NCI-H2029 (cell line): ENCODE measurements around the gene LILRB3.
"Not testable (repeated sequence)": the region's sequence is repeated elsewhere in the genome, so short reads cannot be mapped to it uniquely, and the experiment has no call there.

Experiments used
- DNase-seq: peaks from one replicate; lab custom pipeline; 2025; lab: John Stamatoyannopoulos, UW

LILRB3 gene

GRCh38 chr19:54242234-54242633 is 19.4 kb upstream of the LILRB3 start:
- DNase-seq = not testable (repeated sequence)

DNA sequence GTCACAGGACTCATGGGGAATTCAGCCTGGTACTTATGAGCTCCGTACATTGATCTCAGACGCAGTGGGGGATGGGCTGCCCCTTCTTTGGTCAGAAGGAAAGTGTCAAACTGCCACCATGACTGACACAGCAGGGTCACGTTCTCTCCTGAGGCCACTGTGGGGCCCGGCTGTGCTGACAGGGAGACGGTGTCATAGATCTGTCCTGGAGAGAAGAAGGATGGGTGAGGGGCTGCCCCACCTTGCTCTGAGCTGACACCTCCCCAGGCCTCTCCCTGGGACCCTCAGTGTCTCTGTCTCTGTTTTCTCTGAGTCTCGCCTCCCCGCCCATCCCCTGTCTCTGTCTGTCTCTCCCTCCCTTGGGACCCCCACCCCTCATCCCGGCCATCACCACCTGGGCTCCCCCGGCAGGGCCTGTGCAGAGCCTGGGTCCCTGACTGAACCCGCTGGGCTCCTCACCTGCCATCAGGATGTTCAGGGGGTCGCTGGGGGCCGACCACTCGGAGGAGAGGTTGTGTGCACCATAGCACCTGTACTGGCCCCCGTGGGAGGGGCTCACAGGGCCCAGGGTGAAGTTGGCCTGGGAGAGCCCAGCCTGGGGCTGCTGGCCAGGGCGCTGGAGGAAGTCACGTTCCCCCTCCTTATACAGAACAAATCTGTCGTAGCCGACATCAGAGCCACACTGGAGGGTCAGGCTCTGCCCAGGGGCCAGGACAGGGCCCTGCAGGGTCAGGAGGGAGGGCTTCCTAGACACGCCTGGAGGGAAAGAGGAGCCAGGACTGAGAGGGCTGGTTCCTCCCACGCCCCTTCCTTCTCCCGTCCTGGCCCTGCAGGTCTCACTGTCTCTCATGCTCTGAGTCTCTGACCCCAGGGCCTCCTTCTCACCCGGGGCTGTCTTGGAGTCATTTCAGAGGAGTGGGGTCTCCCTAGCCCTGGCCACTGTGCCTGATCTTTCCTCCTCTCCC is 17.8 kb upstream of the LILRB3 start:
- DNase-seq = not testable (repeated sequence)

DNA sequence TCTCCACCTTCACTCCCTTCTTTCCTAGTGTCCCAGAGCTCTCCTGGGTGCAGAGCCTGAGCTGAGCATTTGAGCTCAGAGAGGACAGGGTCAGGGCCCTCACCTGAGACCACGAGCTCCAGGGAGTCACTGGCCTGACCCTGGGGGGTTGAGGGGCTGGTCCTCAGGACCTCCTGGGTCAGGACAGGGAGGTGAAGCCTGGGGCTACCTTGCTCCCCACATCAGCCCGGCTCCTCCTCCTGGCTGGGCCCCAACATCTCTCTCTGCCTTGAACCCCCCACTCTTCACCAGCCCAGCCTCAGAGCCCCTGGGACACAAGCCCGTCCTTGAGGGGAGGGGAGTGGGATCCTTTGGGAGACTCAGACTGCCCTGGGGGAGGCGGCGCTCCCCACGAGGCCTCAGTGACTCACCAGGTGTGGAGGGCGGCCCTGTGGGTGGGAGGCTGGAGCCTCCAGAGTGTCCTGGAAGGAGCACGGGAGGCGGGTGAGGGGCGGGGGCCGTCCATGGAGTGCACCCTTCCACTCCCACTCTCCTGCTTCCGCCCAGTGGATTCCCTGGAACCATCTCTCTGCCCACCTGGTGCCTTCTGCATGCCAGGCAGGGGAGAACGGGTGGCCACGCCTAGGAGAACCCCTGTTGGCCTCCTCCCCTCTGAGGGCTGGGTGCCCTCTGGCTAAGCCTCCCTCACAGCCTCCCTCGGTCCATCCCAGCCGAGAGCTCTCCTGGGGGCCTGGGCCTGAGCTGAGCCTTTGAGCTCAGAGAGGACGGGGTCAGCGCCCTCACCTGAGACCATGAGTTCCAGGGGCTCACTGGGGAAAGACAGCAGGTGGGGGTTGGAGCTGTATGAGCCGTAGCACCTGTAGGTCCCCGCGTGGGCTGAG is 16.9 kb upstream of the LILRB3 start:
- DNase-seq = not testable (repeated sequence)

DNA sequence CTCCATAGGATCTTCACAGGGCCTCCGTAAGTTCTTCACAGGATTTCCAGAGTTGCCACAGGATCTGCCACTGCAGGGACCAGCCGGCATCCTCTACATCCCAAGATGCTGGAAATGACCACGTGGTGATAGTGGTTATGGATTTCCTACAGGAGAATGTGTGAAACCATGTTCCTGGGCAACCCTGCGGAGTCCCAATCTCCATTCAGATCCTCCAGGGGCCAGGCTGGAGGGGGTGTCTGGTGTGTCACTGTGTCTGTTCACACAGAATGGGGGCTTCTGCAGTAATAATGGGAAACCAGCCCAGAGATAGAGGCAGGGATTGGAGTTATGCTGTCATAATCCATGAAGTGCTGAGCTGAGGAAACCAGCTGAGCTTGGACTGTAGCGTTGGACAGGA is 11.1 kb upstream of the LILRB3 start:
- DNase-seq = no peak

GRCh38 chr19:54231077-54231931 is 8.5 kb upstream of the LILRB3 start:
- DNase-seq = peak; percentile 83

- no peak for DNase-seq
Observed at GRCh38 chr19:54230031-54230430, 7.2 kb upstream of the LILRB3 start.

DNA sequence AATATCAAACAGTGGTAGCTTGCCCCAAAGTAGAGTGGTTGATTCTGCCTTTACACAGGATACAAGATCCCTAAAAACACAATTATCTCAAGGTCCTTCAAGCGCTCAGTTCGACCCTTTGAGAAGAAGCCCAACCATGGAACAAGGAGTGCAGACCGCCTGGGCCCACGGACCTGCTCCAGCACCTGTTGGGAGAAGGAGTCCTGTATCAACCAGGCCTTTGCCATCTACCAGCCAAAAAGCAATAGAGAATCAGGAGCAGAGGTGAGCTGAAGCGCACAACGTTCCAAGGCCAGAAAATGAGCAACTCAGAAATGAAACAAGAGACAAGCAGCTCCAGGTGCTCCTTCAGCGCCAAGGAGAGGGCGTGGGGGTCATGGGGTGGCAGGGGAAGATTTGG is 6.3 kb upstream of the LILRB3 start:
- DNase-seq = no peak

DNA sequence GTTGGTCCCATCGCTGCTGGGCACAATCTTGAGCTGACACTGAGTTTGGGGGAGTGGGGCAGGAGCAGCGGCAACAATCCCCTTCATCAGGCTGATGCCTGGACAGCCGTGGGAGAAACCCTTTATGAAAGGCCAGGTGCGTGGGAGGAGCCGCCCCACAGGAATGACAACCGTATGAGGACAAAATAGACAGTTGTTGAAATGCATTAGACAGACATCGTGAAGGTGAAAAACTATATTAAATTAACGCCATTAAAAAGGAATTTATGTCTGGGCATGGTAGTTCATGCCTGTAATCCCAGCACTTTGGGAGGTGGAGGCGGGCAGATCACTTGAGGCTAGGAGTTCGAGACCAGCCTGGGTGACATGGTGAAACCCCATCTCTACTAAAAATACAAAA is 1.8 kb upstream of the LILRB3 start:
- not testable (repeated sequence) for DNase-seq

GRCh38 chr19:54223937-54224281 is 1.1 kb upstream of the LILRB3 start:
- not testable (repeated sequence) for DNase-seq

DNA sequence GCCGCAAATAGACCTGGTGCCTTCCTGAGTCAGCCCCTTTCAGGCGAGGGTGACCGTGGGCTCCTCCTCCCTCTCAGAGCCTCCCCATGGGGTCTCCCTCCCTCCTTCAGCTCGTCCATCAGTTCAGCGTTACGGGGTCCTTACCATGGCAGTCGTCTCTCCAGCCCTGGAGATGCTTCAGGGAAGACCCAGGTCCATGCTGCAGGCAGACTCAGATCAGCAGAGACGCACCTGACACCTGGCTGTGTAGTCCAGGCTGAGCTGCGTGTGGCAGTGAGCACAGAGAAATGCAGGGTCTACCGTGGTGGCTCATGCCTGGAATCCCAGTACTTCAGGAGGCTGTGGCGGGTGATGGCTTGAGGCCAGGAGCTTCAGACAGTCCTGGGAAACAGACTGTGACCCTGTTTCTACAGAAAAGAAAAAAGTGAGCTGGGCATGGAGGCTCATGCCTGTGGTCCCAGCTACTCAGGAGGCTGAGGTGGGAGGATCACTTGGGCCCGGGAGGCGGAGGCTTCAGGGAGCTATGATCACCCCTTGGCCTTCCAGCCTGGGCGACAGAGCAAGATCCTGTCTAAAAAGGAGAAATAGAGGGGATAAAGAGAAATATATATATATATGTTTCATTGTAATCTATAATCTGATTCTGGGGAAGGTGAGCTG is 600 bp upstream of the LILRB3 start:
- not testable (repeated sequence) for DNase-seq

GRCh38 chr19:54221947-54222346 is 860 bp downstream of the LILRB3 start:
- DNase-seq = not testable (repeated sequence)

GRCh38 chr19:54219702-54220101 is 3.1 kb downstream of the LILRB3 start:
- not testable (repeated sequence) for DNase-seq

DNA sequence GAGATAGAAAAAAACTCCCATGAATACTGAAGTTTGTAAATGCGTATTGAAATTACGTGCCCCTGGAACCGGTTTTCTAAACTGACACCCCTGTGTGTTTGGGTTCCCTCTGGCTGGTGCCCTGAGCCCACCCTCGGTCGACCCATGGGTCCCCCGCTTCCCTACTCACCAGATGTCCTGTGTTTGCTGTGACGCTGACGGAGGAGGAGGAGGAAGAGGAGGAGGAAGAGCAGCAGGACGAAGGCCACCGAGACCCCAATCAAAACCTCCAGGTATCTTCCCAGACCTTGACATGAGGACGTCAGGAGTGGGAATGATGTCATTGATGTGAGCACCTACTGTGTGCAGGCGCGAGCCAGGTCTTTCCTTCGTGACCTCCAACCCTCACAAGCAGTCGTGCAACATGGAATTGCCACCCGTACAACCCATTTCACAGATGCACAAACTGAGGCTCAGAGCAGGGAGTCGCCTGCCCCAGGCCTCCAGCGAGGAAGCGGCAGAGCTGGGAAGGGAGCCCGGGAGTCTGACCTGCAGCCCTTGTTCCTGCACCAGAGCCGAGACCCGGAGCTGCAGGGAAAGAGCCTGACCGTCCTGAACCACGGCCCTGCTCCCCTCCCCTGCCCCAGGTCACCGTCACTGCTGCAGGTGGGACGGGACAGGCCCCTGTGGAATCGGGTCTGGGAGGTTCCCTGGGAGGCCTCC is 3.7 kb downstream of the LILRB3 start:
- no peak for DNase-seq

DNA sequence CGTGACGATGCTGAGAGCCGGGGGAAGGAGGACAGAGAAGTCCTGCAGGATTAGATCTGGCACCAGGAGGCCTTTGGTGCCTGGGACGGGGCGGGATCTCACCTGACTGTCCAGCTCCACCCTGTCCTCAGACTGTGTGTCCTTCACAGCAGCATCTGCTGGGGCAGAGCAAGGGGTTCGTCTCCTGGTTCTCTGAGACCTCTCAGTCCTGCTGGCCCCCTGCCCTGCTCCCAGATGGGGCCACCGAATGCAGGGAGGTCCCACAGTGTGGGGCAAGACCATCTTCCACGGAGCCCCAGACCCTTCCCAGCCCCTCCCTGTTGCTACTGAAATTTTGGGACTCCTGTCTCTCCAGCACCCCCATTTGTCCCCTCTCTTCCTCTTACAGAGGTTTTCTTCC is 4.5 kb downstream of the LILRB3 start:
- DNase-seq = no peak

DNA sequence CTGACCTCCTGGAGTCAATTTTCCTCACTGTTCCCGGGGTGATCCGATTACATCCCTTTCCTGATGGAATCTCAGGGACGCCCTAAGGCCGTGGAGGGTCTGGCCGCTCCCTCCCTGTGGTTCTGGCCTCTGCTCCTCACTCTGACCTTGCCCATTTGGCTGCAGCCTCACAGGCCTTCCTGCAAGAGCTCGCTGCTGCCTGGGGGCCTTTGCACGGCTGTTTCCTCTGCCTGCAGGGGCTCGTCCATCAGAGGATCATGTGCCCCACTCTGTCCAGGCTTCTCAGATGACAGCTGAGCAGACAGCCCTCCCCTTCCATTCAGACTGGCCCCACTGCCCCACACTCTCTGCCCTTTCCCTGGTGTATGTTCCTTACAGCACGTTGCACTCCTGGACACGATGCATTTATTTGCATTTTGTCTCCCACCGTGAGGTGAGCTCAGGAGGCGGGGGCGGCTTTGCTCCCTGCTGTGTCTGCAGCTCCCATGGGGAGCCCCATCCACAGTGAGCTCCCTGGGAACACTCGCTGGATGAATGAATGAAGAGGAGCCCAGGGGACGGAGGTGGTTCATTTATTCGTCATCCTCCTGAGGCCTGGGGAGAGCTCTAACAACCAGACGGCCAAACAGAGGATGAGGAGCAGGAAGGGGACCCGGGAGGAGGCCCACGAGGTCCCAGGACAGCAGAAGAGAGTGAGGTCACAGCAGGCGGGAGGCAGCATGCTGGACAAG is 5.1 kb downstream of the LILRB3 start:
- DNase-seq = not testable (repeated sequence)

- no peak for DNase-seq
Observed at GRCh38 chr19:54216869-54217268, 5.9 kb downstream of the LILRB3 start.

- not testable (repeated sequence) for DNase-seq
Observed at GRCh38 chr19:54214734-54215133, 8.1 kb downstream of the LILRB3 start.

GRCh38 chr19:54214217-54214616 is 8.6 kb downstream of the LILRB3 start:
- not testable (repeated sequence) for DNase-seq

DNA sequence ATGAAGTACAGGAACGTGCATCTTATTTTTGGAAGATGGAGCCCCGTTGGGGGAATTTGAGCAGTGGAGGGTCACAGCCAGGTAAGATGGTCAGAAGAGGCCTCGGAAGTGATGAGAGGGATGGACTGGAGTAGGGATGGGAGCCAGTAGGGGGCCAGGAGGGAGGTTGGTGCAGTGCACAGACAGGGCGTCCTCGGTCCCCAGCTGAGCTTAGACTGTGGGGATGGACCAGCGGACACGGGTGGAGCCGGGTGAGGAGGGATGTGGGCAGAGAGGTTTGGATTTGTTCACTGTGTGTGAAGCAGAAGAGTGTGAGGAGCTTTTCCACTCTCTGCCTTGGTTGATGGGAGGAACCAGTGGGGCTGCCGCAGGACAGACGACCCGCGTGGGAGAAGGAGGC is 11.6 kb downstream of the LILRB3 start:
- no peak for DNase-seq
